ENCODE measurements around the gene GLT8D1. TPM values are rescaled to one million over a fixed set of nuclear protein-coding genes. Genes with fewer than 3 reads are reported as not detected.

Gene GLT8D1
- total RNA-seq, 1 experiment from 2014 or later: 42.1 TPM

DNA sequence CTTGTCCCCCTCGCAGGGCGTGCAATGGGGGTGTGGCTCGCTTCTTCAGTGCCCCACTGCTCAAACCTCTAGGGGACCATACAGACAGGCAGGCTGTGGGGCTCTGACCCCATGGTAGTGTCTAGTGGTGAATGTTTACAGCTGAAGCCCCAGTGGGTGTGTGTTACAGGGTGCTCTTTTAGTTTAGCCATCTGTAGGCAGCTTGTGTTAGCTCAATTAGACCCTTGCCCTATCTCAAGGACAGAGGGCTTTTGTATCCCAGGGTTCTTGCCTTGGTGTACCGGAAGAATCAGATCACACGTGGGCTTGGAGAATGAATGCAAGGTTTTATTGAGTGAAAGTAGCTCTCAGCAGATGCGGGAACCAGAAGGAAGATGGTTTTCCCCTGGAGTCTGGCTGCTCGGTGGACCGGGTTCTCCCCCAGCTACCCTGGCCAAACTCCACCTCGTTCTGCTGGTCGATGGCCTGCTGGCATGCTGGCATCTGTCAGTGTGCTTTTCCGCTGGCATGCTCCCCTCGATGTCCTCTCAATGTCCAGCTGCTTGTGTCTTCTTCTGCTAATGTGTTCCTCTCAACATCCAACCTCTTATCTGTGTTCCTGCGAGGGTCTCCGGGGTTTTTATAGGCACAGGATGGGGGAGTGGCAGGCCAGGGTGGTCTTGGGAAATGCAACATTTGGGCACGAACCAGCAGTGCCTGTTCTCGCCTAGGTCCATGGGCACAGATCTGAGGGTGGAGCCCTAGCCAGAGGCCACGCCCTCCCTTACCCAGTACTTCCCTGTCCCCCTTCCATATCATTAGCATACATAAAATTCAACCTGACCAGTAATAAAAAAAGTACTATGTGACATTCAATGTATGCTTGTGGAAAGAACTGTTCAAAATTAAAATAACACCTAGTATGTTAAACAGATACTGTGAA lies 7.0 kb upstream of the GLT8D1 start (continued):
- no peak for TF ChIP-seq YY1 (IDR thresholded peaks at IDR 0.05; ENCODE audit: extremely low read depth, insufficient replicate concordance, low read depth, low read length)
- TF ChIP-seq, protein P1, sequence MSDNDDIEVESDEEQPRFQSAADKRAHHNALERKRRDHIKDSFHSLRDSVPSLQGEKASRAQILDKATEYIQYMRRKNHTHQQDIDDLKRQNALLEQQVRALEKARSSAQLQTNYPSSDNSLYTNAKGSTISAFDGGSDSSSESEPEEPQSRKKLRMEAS (IDR thresholded peaks at IDR 0.05): no peak

DNA sequence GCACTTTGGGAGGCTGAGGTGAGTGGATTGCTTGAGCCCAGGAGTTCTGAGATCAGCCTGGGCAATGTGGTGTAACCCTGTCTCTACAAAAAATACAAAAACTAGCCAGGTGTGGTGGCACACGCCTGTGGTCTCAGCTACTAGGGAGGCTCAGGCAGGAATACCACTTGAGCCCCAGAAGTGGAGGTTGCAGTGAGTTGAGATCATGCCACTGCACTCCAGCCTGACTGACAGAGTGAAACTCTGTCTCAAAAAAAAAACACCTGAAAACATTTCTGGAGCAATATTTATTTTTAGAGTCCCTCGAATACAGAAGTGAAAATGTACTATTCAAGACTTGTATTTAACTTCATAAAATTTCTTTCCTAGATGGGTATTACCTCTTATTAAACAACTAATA lies 4.9 kb upstream of the GLT8D1 start:
- intact Hi-C loops (cut with micrococcal nuclease): no loop called here
- ChIA-PET CTCF (no interaction called here), POLR2A (no interaction called here), RAD21 (ENCODE audit: low non-redundant PET in 1 of 2, low total read pairs in 2 of 2, uncharacterized antibody in 2 of 2, unreplicated experiment in 2 of 2) (no interaction called here)
- Histone ChIP-seq H3K4me2 (ENCODE audit: low read length) (no peak overlapping the region), H3K4me1 (ENCODE audit: control insufficient read depth in 1 of 2, insufficient read depth in 2 of 2, low read length in 2 of 2) (peaks cover 0 to 6% of the 10 kb centered on the region in 2 experiments; a peak in 3 of 4 replicates), H4K20me1 (ENCODE audit: insufficient read depth) (no peaks in the 10 kb centered on the region), H3K27me3 (ENCODE audit: insufficient read depth, low read length) (no peaks in the 10 kb centered on the region), H3K9ac (ENCODE audit: low read length) (no peak overlapping the region), H3K36me3 (ENCODE audit: control insufficient read depth in 1 of 2, insufficient read depth in 2 of 2, low read length in 2 of 2) (peaks cover 6 to 10% of the 10 kb centered on the region in 2 experiments; a peak in 3 of 4 replicates), H3K4me3 (replicated peaks in 1 of 2; ENCODE audit: low read depth in 1 of 2, low read length in 2 of 2) (no peak overlapping the region), H3K9me2 (ENCODE audit: insufficient read depth) (no peaks in the 10 kb centered on the region), H2AFZ (ENCODE audit: low read depth, low read length, poor library complexity, severe bottlenecking) (no peak overlapping the region), H3K27ac (ENCODE audit: low read depth, low read length) (no peak overlapping the region), H3K79me2 (ENCODE audit: insufficient read depth, low read length) (peaks cover 27% of the 10 kb centered on the region), H3K9me3 (ENCODE audit: control insufficient read depth in 1 of 2, insufficient read depth in 1 of 2, low read depth in 1 of 2, low read length in 2 of 2) (no peaks in the 10 kb centered on the region)
- ATAC-seq (no peak), DNase-seq (ENCODE audit: low read depth, low spot score) (no peak)
- TF ChIP-seq SIN3A (IDR thresholded peaks at IDR 0.05; ENCODE audit: low read depth) (no peak), EZH2phosphoT487 (IDR thresholded peaks at IDR 0.05; ENCODE audit: borderline replicate concordance) (no peak), POLR2A (IDR thresholded peaks at IDR 0.05; ENCODE audit: borderline replicate concordance, extremely low read depth, insufficient read depth, insufficient read length) (no peak), JUND (IDR thresholded peaks at IDR 0.05) (no peak), POLR2AphosphoS5 (IDR thresholded peaks at IDR 0.05; ENCODE audit: low read depth, low read length) (no peak), EZH2 (IDR thresholded peaks at IDR 0.05) (no peak), ZNF274 (IDR thresholded peaks at IDR 0.05; ENCODE audit: low read depth, low read length) (no peak), ZFX (IDR thresholded peaks at IDR 0.05) (no peak)
- TF ChIP-seq, protein P1 (IDR thresholded peaks at IDR 0.05): no peak
- TF ChIP-seq, protein P2, sequence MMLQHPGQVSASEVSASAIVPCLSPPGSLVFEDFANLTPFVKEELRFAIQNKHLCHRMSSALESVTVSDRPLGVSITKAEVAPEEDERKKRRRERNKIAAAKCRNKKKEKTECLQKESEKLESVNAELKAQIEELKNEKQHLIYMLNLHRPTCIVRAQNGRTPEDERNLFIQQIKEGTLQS (IDR thresholded peaks at IDR 0.05): no peak
- TF ChIP-seq, protein P3, sequence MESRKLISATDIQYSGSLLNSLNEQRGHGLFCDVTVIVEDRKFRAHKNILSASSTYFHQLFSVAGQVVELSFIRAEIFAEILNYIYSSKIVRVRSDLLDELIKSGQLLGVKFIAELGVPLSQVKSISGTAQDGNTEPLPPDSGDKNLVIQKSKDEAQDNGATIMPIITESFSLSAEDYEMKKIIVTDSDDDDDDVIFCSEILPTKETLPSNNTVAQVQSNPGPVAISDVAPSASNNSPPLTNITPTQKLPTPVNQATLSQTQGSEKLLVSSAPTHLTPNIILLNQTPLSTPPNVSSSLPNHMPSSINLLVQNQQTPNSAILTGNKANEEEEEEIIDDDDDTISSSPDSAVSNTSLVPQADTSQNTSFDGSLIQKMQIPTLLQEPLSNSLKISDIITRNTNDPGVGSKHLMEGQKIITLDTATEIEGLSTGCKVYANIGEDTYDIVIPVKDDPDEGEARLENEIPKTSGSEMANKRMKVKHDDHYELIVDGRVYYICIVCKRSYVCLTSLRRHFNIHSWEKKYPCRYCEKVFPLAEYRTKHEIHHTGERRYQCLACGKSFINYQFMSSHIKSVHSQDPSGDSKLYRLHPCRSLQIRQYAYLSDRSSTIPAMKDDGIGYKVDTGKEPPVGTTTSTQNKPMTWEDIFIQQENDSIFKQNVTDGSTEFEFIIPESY (IDR thresholded peaks at IDR 0.05; ENCODE audit: extremely low read depth, insufficient replicate concordance, low read length): no peak
- no TSS peak for BruUV-seq (replicated peaks)
